Measurements from ENCODE around the gene ECD. TPM values are rescaled to one million over a fixed set of nuclear protein-coding genes. Genes with fewer than 3 reads are reported as not detected.
A peak's percentile ranks its signal among the peaks of the same experiment; 100 is the strongest.

Gene ECD
- 27.8 TPM for total RNA-seq
- long read RNA-seq, transcript ECD-201 (14 exons, 3,069 nt), result major isoform, 33 of 43 reads
- long read RNA-seq, partial matches to known transcripts, result 6 of 43 reads
- long read RNA-seq, other reads (novel, unspliced or antisense), result 4 of 43 reads

- Histone ChIP-seq H3K4me1 (peaks cover 23% of the 10 kb centered on the region), H3K4me3 (peak within 1 kb of the TSS; percentile 96), H3K27ac (peak within 1 kb of the TSS; percentile 99), H3K27me3 (no peaks in the 10 kb centered on the region), H3K36me3 (peaks cover 12% of the 10 kb centered on the region), H3K9me3 (no peaks in the 10 kb centered on the region)
- peak; percentile 99 for ATAC-seq
- TF ChIP-seq CTCF (IDR thresholded peaks at IDR 0.05), result peak; percentile 11
- DNase-seq, result peak; percentile 97
- intact Hi-C loops (cut with DNase I), result no loop called here
Observed at GRCh38 chr10:73167783-73168464, at the start of gene ECD, which contains the start of gene FAM149B1. ECD (minus strand) TSS chr10:73168008; CDS start chr10:73163937, 4,071 bp downstream. FAM149B1 (plus strand) TSS chr10:73168119; CDS start chr10:73168340, 221 bp downstream.

GRCh38 chr10:73215749-73216148 is 47.9 kb upstream of the ECD start:
- Histone ChIP-seq H3K9me3 (no peaks in the 10 kb centered on the region), H3K27me3 (no peaks in the 10 kb centered on the region), H3K4me1 (no peaks in the 10 kb centered on the region), H3K36me3 (peaks cover 16% of the 10 kb centered on the region), H3K27ac (no peak overlapping the region), H3K4me3 (no peak overlapping the region)
- ATAC-seq, result no peak
- TF ChIP-seq CTCF (IDR thresholded peaks at IDR 0.05), result no peak
- DNase-seq, result no peak
- intact Hi-C loops (cut with DNase I), result no loop called here

GRCh38 chr10:73211106-73211811 is 43.5 kb upstream of the ECD start:
- DNase-seq (no peak), ATAC-seq (no peak)
- Histone ChIP-seq H3K4me3 (no peak overlapping the region), H3K27ac (no peak overlapping the region), H3K36me3 (peaks cover 11% of the 10 kb centered on the region), H3K9me3 (no peaks in the 10 kb centered on the region), H3K4me1 (no peaks in the 10 kb centered on the region), H3K27me3 (no peaks in the 10 kb centered on the region)
- TF ChIP-seq CTCF (IDR thresholded peaks at IDR 0.05), result no peak
- intact Hi-C loops (cut with DNase I), result no loop called here

- DNase-seq (no peak), ATAC-seq (no peak)
- H3K27me3 ChIP-seq, result no peaks in the 10 kb centered on the region
- H3K4me1 ChIP-seq, result no peaks in the 10 kb centered on the region
- H3K4me3 ChIP-seq, result no peak overlapping the region
- no peak overlapping the region for H3K27ac ChIP-seq
- intact Hi-C loops (cut with DNase I), result no loop called here
- TF ChIP-seq CTCF (IDR thresholded peaks at IDR 0.05), result no peak
- peaks cover 11% of the 10 kb centered on the region for H3K36me3 ChIP-seq
- no peaks in the 10 kb centered on the region for H3K9me3 ChIP-seq
Observed at GRCh38 chr10:73210395-73211105, 42.7 kb upstream of the ECD start.

- H3K27ac ChIP-seq, result no peak overlapping the region
- H3K4me1 ChIP-seq, result no peaks in the 10 kb centered on the region
- DNase-seq (no peak), ATAC-seq (no peak)
- peaks cover 11% of the 10 kb centered on the region for H3K36me3 ChIP-seq
- intact Hi-C loops (cut with DNase I), result no loop called here
- no peaks in the 10 kb centered on the region for H3K27me3 ChIP-seq
- H3K9me3 ChIP-seq, result no peaks in the 10 kb centered on the region
- H3K4me3 ChIP-seq, result no peak overlapping the region
- TF ChIP-seq CTCF (IDR thresholded peaks at IDR 0.05), result no peak
Observed at GRCh38 chr10:73209705-73210104, 41.9 kb upstream of the ECD start.

Measured in upper lobe of right lung (tissue), 1 donor.